Panc1 (cell line): ENCODE results near the gene FDXR. TPM values are rescaled to one million over a fixed set of nuclear protein-coding genes. Genes with fewer than 3 reads are reported as not detected.
"Not testable (repeated sequence)": the region's sequence is repeated elsewhere in the genome, so short reads cannot be mapped to it uniquely, and the experiment has no call there.

Experiments used
- ATAC-seq: fragments of 200-7000 bp; cut with Tn5 transposase; 2 replicates; pipeline ENCODE4 v1.9.1; 2020; ENCODE audit warnings: mild to moderate bottlenecking, moderate library complexity
- BruUV-seq: library from RNA; stranded (reverse); fragments of 400-500 nt; replicated peaks from 2 replicates; lab custom pipeline; 2021; lab: Mats Ljungman, UMichigan
- CTCF ChIA-PET: fragments of 300-600 bp; sonication (Branson Sonifier 250); formaldehyde crosslinking; loops from one replicate; lab custom pipeline; 2022; ENCODE audit warnings: antibody characterized with exemption; lab: Charles Lee
- POLR2A ChIA-PET: fragments of 300-600 bp; sonication (Branson Sonifier 250); formaldehyde crosslinking; loops from one replicate; lab custom pipeline; 2022; ENCODE audit warnings: antibody characterized with exemption; lab: Charles Lee
- DNase-seq: peaks from one replicate; pipeline ENCODE4 v3.0.0-alpha.2; 2010; ENCODE audit warnings: low read depth, low spot score
- H3K27ac ChIP-seq: 2 replicates; pipeline ENCODE4 v1.5.1; 2011; ENCODE audit warnings: mild to moderate bottlenecking, low read length, inconsistent platforms
- H3K27me3 ChIP-seq: fragments of 200-500 bp; sonication (Bioruptor generic); 2 replicates; pipeline ENCODE4 v1.6.0; 2014; ENCODE audit warnings: low read length, inconsistent platforms; ENCODE audit not compliant: control insufficient read depth, insufficient read depth
- H3K36me3 ChIP-seq: fragments of 200-500 bp; sonication (Bioruptor generic); 2 replicates; pipeline ENCODE4 v1.5.1; 2014; ENCODE audit warnings: inconsistent platforms, mild to moderate bottlenecking, low read length, moderate library complexity; ENCODE audit not compliant: control insufficient read depth, insufficient read depth
- H3K4me1 ChIP-seq: 2 replicates; pipeline ENCODE4 v1.5.1; 2011; ENCODE audit warnings: inconsistent platforms, mild to moderate bottlenecking, low read length, moderate library complexity; ENCODE audit not compliant: control insufficient read depth, insufficient read depth
- H3K4me3 ChIP-seq, 2 experiments: 2 replicates each; pipeline ENCODE4 v1.5.1; 2011 to 2012; ENCODE audit warnings: low read depth in 2 of 2, low read length in 2 of 2, mild to moderate bottlenecking in 2 of 2, inconsistent platforms in 1 of 2, moderate library complexity in 1 of 2
- H3K9me3 ChIP-seq: fragments of 200-500 bp; sonication (Bioruptor generic); 2 replicates; pipeline ENCODE4 v1.5.1; 2014; ENCODE audit warnings: low read depth, mild to moderate bottlenecking, inconsistent platforms, low read length, moderate library complexity; ENCODE audit not compliant: control insufficient read depth, insufficient read depth
- CTCF ChIP-seq: fragments of 450-650 bp; IDR thresholded peaks from 2 replicates; pipeline ENCODE4 v1.5.1; 2017; ENCODE audit warnings: mild to moderate bottlenecking
- POLR2AphosphoS5 ChIP-seq: IDR thresholded peaks from 2 replicates; pipeline ENCODE4 v1.6.1; 2012; ENCODE audit warnings: mild to moderate bottlenecking, low read depth, low read length, moderate library complexity
- REST ChIP-seq, 2 experiments: IDR thresholded peaks; 2 replicates each; pipeline ENCODE4 v1.6.1; 2011 to 2012; ENCODE audit warnings: low read depth in 2 of 2, control low read depth in 1 of 2, low read length in 1 of 2, mild to moderate bottlenecking in 1 of 2, moderate library complexity in 1 of 2; ENCODE audit not compliant: insufficient read depth in 1 of 2
- SIN3A ChIP-seq: IDR thresholded peaks from 2 replicates; pipeline ENCODE4 v1.6.1; 2012; ENCODE audit warnings: low read depth, mild to moderate bottlenecking, low read length, moderate library complexity, borderline replicate concordance; ENCODE audit not compliant: insufficient read depth
- TCF7L2 ChIP-seq: IDR thresholded peaks from 2 replicates; pipeline ENCODE4 v1.6.1; 2011; ENCODE audit warnings: mild to moderate bottlenecking, low read depth, low read length, inconsistent platforms
- in situ Hi-C: cut with HindIII; loops from 2 replicates; pipeline ENCODE4 v1.10.0; 2016; ENCODE audit warnings: low sequenced_read_pairs, low pct_unique_long_range_greater_than_20kb
- intact Hi-C: fragments of 100-400 bp; cut with micrococcal nuclease; formaldehyde crosslinking; loops from one replicate; pipeline ENCODE4 v1.10.0; 2022; ENCODE audit not compliant: unreplicated experiment
- total RNA-seq: library from RNA; stranded (reverse); gene quantifications from one replicate; pipeline ENCODE4 v1.2.1, GENCODE V29; 2021; ENCODE audit not compliant: unreplicated experiment

FDXR gene
- total RNA-seq, 1 experiment from 2014 or later = 21.8 TPM

- ChIA-PET POLR2A (no interaction called here), CTCF (no interaction called here)
- no peaks in the 10 kb centered on the region for H3K27me3 ChIP-seq
- no peaks in the 10 kb centered on the region for H3K4me1 ChIP-seq
- no peak overlapping the region for H3K4me3 ChIP-seq
- no TSS peak for BruUV-seq
- no peak overlapping the region for H3K27ac ChIP-seq
- DNase-seq = no peak
- H3K9me3 ChIP-seq = no peaks in the 10 kb centered on the region
- H3K36me3 ChIP-seq = no peaks in the 10 kb centered on the region
- intact Hi-C loops = no loop called here
- in situ Hi-C loops = no loop called here
- no peak for ATAC-seq
- TF ChIP-seq REST (IDR thresholded peaks at IDR 0.05; ENCODE audit: insufficient read depth in 1 of 2, low read depth in 2 of 2, low read length in 1 of 2) (no peak), TCF7L2 (no peak), CTCF (no peak), SIN3A (no peak), POLR2AphosphoS5 (no peak)
These were observed 43.5 kb upstream of the FDXR start for GRCh38 chr17:74916136-74916850.

- intact Hi-C loops, H3K9me3 ChIP-seq, ATAC-seq, POLR2A ChIA-PET, H3K27me3 ChIP-seq, H3K4me1 ChIP-seq, BruUV-seq, in situ Hi-C loops, DNase-seq, H3K4me3 ChIP-seq, H3K36me3 ChIP-seq, H3K27ac ChIP-seq, CTCF ChIA-PET: not testable (repeated sequence)
These were observed 38.6 kb upstream of the FDXR start for GRCh38 chr17:74911423-74911822.

GRCh38 chr17:74909097-74909496, 36.3 kb upstream of the FDXR start:
- ATAC-seq, BruUV-seq, H3K27me3 ChIP-seq, CTCF ChIA-PET, H3K9me3 ChIP-seq, H3K4me3 ChIP-seq, in situ Hi-C loops, H3K4me1 ChIP-seq, intact Hi-C loops, POLR2A ChIA-PET, DNase-seq, H3K27ac ChIP-seq, H3K36me3 ChIP-seq: not testable (repeated sequence)
